Heart left ventricle (tissue), 16 donors: ENCODE results near the gene YY2. TPM values are rescaled to one million over a fixed set of nuclear protein-coding genes. Genes with fewer than 3 reads are reported as not detected.

ENCODE experiments used
- ATAC-seq, 4 donors: fragments of 200-7000 bp; cut with Tn5 transposase; one replicate each; pipeline ENCODE4 v1.9.1; 2020 to 2022; ENCODE audit warnings: moderate library complexity in 4 of 4, mild to moderate bottlenecking in 3 of 4, moderate number of reproducible peaks in 1 of 4
- DNase-seq, 5 donors: peaks; one replicate each; pipeline ENCODE4 v3.0.0-alpha.2; 2020
- H3K27ac ChIP-seq, 12 donors: fragments of 200-600 bp; sonication (generic) in 4 of 12; one replicate each; pipeline versions ENCODE4 v1.5.0 to v1.8.0; 2016 to 2022; ENCODE audit warnings: mild to moderate bottlenecking in 2 of 12
- H3K27me3 ChIP-seq, 9 donors: fragments of 200-600 bp; sonication (generic) in 2 of 9; one replicate each; pipeline versions ENCODE4 v1.5.1 to v1.8.0; 2016 to 2022; ENCODE audit warnings: mild to moderate bottlenecking in 3 of 9
- H3K36me3 ChIP-seq, 9 donors: fragments of 200-600 bp; sonication (generic) in 2 of 9; one replicate each; pipeline versions ENCODE4 v1.5.0 to v1.8.0; 2018 to 2022; ENCODE audit warnings: mild to moderate bottlenecking in 2 of 9
- H3K4me1 ChIP-seq, 12 donors: fragments of 200-600 bp; sonication (generic) in 4 of 12; one replicate each; pipeline versions ENCODE4 v1.5.0 to v1.8.0; 2016 to 2022; ENCODE audit warnings: mild to moderate bottlenecking in 3 of 12
- H3K4me3 ChIP-seq, 12 donors: fragments of 200-600 bp; sonication (generic) in 4 of 12; one replicate each; pipeline versions ENCODE4 v1.5.0 to v1.8.0; 2017 to 2022; ENCODE audit warnings: mild to moderate bottlenecking in 9 of 12, moderate library complexity in 4 of 12
- H3K9me3 ChIP-seq, 12 donors: fragments of 200-600 bp; sonication (generic) in 4 of 12; one replicate each; pipeline versions ENCODE4 v1.5.0 to v1.8.0; 2016 to 2022; ENCODE audit warnings: mild to moderate bottlenecking in 1 of 12
- POLR2A ChIP-seq, 2 donors: fragments of 450-650 bp; IDR thresholded peaks; one replicate each; pipeline ENCODE4 v1.6.1; 2017; ENCODE audit warnings: antibody characterized with exemption in 2 of 2, mild to moderate bottlenecking in 2 of 2, moderate library complexity in 2 of 2
- WGBS, 4 donors: extraction: QIAGEN DNeasy Blood & Tissue Kit in 2 of 4; methylation state at CpG; one replicate each; pipeline versions ENCODE4 v1.1.5 to v1.1.7; 2013 to 2018; 5-methylcytosine and 5-hydroxymethylcytosine counted together
- intact Hi-C, 10 donors: fragments of 100-400 bp; cut with DNase I; formaldehyde crosslinking; loops; one replicate each; pipeline versions ENCODE4 v1.11.1 to v1.14.2; 2022
- polyA plus RNA-seq, 2 donors: library from polyadenylated mRNA; stranded (reverse); fragments of 200-250 nt; gene quantifications; one replicate each; pipeline ENCODE4 v1.2.3, GENCODE V29; 2013
- total RNA-seq, 9 donors: library from RNA; depleted of rRNA in 2 of 9; stranded (reverse); fragments of >200 nt in 2 of 9; fragmentation: NEBNext Ultra II Directional in 3 of 9; extraction: Animal tissue kit (Norgen Biotek cat#: 25700) in 3 of 9; gene quantifications; one replicate each; pipeline versions ENCODE4 v1.1.0 to v1.2.4, GENCODE V29; 2016 to 2023
- TF ChIP-seq, protein P1 (sequence below), 12 donors: fragments of 200-600 bp; sonication (generic) in 4 of 12; IDR thresholded peaks; one replicate each; pipeline versions ENCODE4 v1.5.0 to v1.8.0; 2018 to 2022; ENCODE audit warnings: antibody characterized with exemption in 12 of 12, mild to moderate bottlenecking in 5 of 12
- donor health status: ischemic (EF 13 %, LVEDD 7.1; RV severe dilation, severe dysfunction).
- donor health status: healthy with polysubstance abuse.
- donor health status: DM: no; HTN: yes; CAD: no.
- donor health status: DM: no; HTN: no; CAD: no.
- donor health status: ischemic (EF 25% LVEDD 6.9; RV normal size, moderate dysfunction).
- donor health status: ischemic (EF 25% LVEDD 5.7; RV mildly dilated, moderate dysfunction).
- donor health status: healthy.
- donor health status: DM: yes; HTN: yes; CAD: no.
- donor health status: ischemic (EF 35%, LVEDD 5.7; RV mildly dilated, moderate dysfunction).
- donor health status: nonischemic (EF 11% LVEDD 7.7; RV severe dilation, severe dysfunction).
- donor health status: DM: yes; HTN: yes; CAD: no.
- donor health status: PGD.
- donor health status: ischemic (EF 29% LVEDD 5.4; RV normal size, mild dysfunction).
- donor health status: nonischemic (EF 23%, LVEDD 6.1; RV moderate dilation, normal function).

The YY2 gene
- total and polyA plus RNA-seq, 11 donors: 0.38 to 1.2 (median 0.63) TPM

- intact Hi-C loops: no loop called here
- peaks cover 0 to 84% (median 26%) of the 10 kb centered on the region in 9 donors for H3K36me3 ChIP-seq
- no peak overlapping the region for H3K4me3 ChIP-seq
- DNase-seq (no peak), ATAC-seq (no peak)
- H3K27me3 ChIP-seq: no peaks in the 10 kb centered on the region
- H3K27ac ChIP-seq: no peak overlapping the region
- H3K4me1 ChIP-seq: no peaks in the 10 kb centered on the region
- no peaks in the 10 kb centered on the region for H3K9me3 ChIP-seq
- TF ChIP-seq, protein P1, sequence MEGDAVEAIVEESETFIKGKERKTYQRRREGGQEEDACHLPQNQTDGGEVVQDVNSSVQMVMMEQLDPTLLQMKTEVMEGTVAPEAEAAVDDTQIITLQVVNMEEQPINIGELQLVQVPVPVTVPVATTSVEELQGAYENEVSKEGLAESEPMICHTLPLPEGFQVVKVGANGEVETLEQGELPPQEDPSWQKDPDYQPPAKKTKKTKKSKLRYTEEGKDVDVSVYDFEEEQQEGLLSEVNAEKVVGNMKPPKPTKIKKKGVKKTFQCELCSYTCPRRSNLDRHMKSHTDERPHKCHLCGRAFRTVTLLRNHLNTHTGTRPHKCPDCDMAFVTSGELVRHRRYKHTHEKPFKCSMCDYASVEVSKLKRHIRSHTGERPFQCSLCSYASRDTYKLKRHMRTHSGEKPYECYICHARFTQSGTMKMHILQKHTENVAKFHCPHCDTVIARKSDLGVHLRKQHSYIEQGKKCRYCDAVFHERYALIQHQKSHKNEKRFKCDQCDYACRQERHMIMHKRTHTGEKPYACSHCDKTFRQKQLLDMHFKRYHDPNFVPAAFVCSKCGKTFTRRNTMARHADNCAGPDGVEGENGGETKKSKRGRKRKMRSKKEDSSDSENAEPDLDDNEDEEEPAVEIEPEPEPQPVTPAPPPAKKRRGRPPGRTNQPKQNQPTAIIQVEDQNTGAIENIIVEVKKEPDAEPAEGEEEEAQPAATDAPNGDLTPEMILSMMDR (IDR thresholded peaks at IDR 0.05): no peak
- no peak for TF ChIP-seq POLR2A (IDR thresholded peaks at IDR 0.05)
Observed at GRCh38 chrX:21853578-21853977, 2.2 kb upstream of the YY2 start.

GRCh38 chrX:21856504-21856903, 717 bp downstream of the YY2 start:
- Histone ChIP-seq H3K9me3 (no peaks in the 10 kb centered on the region), H3K27me3 (no peaks in the 10 kb centered on the region), H3K4me1 (no peaks in the 10 kb centered on the region), H3K27ac (no peak overlapping the region), H3K36me3 (peaks cover 0 to 60% (median 20%) of the 10 kb centered on the region in 9 donors), H3K4me3 (no peak overlapping the region)
- ATAC-seq (no peak), DNase-seq (no peak)
- intact Hi-C loops: no loop called here
- 94 to 98% (median 96%) methylated on average over 21 of the region's 21 CpGs for WGBS, 4 donors
- TF ChIP-seq, protein P1 (IDR thresholded peaks at IDR 0.05): no peak
- TF ChIP-seq POLR2A (IDR thresholded peaks at IDR 0.05): no peak

DNA sequence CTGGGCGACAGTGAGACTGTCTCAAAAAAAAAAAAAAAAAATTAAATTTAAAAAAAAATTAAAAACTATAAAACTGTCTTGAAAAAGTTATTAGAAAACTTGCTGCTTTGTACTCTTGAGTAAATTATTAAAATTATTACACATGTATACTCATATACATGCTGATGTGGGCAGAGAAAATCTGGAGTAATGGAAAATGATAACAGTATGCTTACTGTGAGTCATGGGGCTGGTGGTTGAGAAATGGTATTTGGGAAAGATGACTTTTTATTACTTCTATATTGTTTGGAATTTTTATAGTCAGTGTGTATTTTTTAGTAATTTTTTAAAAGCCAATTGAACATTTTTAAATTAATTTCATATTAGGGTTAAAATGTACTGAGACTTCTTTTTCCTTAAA, 7.5 kb downstream of the YY2 start:
- Histone ChIP-seq H3K9me3 (no peaks in the 10 kb centered on the region), H3K4me3 (no peak overlapping the region), H3K4me1 (no peaks in the 10 kb centered on the region), H3K36me3 (no peaks in the 10 kb centered on the region), H3K27ac (no peak overlapping the region), H3K27me3 (peaks cover 0 to 2% (median 0%) of the 10 kb centered on the region in 9 donors)
- ATAC-seq (no peak), DNase-seq (no peak)
- TF ChIP-seq, protein P1 (IDR thresholded peaks at IDR 0.05): no peak
- no peak for TF ChIP-seq POLR2A (IDR thresholded peaks at IDR 0.05)
- intact Hi-C loops: no loop called here
- 88 to 95% (median 94%) methylated on average over 1 of the region's 1 CpG for WGBS, 4 donors

- no peaks in the 10 kb centered on the region for H3K4me1 ChIP-seq
- H3K9me3 ChIP-seq: no peaks in the 10 kb centered on the region
- DNase-seq (no peak), ATAC-seq (no peak)
- H3K27ac ChIP-seq: no peak overlapping the region
- intact Hi-C loops: no loop called here
- H3K4me3 ChIP-seq: no peak overlapping the region
- no peak for TF ChIP-seq POLR2A (IDR thresholded peaks at IDR 0.05)
- TF ChIP-seq, protein P1 (IDR thresholded peaks at IDR 0.05): no peak
- H3K36me3 ChIP-seq: peaks cover 0 to 6% (median 0%) of the 10 kb centered on the region in 9 donors
- H3K27me3 ChIP-seq: peaks cover 0 to 5% (median 0%) of the 10 kb centered on the region in 9 donors
Observed at GRCh38 chrX:21865436-21865835, 9.6 kb downstream of the YY2 start.
